Measurements from ENCODE around the gene IGFBP5.

IGFBP5 gene

DNA sequence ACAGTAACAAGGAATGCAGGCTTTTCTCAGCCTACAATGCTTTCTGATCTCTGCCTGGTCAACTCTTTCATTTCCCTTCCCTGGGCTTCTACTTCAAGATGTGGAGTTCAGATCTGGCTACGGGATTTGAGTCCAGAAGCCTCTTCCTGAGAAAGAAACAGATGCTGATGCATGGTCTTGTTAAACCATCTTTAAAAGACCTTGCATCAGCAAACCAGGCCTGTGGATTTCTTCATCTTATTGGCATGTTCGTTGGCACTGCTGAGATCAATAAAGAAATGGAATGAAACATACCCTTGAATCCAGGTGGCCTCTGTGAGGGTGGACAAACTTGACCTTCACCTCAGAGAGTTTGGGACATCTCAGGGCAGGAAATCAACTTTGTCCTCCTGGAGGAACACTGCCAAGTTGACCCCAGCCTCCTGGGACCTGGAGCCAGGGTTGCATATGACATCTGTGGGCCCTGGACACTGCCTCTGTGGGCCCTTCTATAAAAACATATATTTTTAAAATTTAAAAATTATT is 40.8 kb downstream of the IGFBP5 start:
- H3K27ac ChIP-seq = peak overlapping the region; percentile 96
- no peak overlapping the region for H3K9ac ChIP-seq (ENCODE audit: insufficient read length)

DNA sequence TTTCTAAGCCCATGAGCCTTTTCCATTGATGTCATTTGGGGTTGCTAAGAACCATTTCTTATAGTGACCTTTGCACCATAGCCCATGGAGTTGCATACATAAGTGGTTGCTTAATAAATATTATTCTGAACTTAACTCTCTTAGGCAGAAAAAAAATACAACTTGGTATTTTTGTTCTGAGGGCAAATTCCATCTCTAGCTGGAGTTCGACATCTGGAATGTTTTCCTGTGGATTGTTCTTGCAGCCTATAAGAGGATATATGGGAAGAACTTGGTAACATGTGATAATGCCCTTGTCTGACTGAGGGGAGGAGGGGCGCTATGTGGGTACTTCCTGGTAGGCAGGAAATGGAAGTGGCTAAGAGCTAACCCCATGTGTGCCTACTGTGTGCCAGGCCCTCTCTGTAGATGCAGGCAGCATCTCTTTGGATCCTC is 41.4 kb downstream of the IGFBP5 start:
- Histone ChIP-seq H3K27ac (peak overlapping the region; percentile 96), H3K4me3 (peak overlapping the region; percentile 56), H3K36me3 (ENCODE audit: insufficient read depth, low read length) (peaks cover 4% of the 10 kb centered on the region; the same call in 1 of the 2 replicates), H3K9me3 (ENCODE audit: low read depth, low read length) (no peaks in the 10 kb centered on the region), H3K9ac (ENCODE audit: insufficient read length) (no peak overlapping the region)
- TF ChIP-seq EZH2 (IDR thresholded peaks at IDR 0.05) (no peak), FOXP2 (optimal IDR thresholded peaks at IDR 0.05; ENCODE audit: control extremely low read depth, extremely low read length, insufficient read depth) (no peak), POLR2AphosphoS5 (IDR thresholded peaks at IDR 0.05; ENCODE audit: borderline replicate concordance, low read depth, low read length) (no peak; the same call in 1 of the 2 replicates)
- peak; percentile 73 for DNase-seq (ENCODE audit: low read depth, low spot score)

More for the DNA sequence above, 40.8 kb downstream of the IGFBP5 start:
- DNase-seq (ENCODE audit: low read depth, low spot score) = no peak
- TF ChIP-seq EZH2 (IDR thresholded peaks at IDR 0.05) = no peak
- no peak for TF ChIP-seq FOXP2 (optimal IDR thresholded peaks at IDR 0.05; ENCODE audit: control extremely low read depth, extremely low read length, insufficient read depth)
- TF ChIP-seq POLR2AphosphoS5 (IDR thresholded peaks at IDR 0.05; ENCODE audit: borderline replicate concordance, low read depth, low read length) = no peak
- Histone ChIP-seq H3K36me3 (ENCODE audit: insufficient read depth, low read length) (peaks cover 4% of the 10 kb centered on the region; the same call in 1 of the 2 replicates), H3K9me3 (ENCODE audit: low read depth, low read length) (no peaks in the 10 kb centered on the region), H3K4me3 (peak overlapping the region; percentile 56)

DNA sequence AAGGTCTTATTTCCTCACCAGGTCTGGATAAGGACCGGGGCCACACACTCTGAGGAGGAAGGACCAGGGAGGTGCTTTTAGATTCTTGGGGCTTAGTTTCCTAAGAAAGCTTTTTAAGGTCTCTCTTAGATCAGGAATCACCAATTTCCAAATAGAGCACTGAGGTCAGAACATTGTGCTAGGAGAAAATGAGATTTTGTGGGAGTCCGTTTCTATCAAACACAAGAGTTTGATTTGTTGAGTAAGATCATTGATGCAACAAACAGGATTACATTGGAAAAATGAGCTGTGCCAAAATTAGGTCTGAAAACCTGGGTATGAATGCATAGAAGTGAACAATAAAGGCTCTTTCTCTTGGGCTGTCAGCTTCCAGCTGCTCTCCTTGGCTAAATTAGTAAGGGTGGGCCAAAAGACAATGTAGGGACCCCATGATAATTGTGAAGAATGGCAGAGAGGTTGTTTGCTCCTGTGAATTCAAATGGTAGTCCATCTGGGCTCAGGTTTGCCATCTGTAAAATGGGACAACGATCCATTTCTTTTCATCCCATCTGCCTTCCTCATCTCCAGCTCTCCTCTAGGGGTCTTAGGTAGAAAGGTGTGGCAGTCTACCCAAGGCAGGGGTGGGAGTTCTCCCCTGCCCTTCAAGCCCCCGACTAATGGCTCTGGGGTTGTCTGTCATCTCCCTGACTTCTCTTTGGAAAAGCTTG is 42.1 kb downstream of the IGFBP5 start:
- H3K27ac ChIP-seq = peak overlapping the region; percentile 96
- no peak for TF ChIP-seq EZH2 (IDR thresholded peaks at IDR 0.05)
- TF ChIP-seq FOXP2 (optimal IDR thresholded peaks at IDR 0.05; ENCODE audit: control extremely low read depth, extremely low read length, insufficient read depth) = no peak
- no peak for TF ChIP-seq POLR2AphosphoS5 (IDR thresholded peaks at IDR 0.05; ENCODE audit: borderline replicate concordance, low read depth, low read length)

DNA sequence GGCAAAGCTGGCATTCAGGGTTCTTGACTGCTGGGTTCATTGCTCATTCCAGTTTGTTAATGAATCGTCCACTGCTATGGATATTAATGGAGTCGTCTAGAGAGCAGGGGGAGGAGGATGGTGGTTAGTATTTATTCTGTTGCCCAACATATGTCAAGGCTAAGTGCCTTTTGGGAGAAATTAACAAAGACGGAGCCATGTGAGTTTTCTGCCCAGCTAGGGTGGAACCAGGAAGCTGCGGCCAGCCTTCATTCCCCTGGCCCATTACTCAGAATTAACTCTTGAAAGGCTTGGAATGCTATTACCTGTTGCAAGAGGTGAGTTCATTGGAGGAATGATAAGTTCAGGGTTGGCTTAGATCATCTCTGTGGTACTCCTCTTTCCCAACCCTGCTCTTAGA is 42.8 kb downstream of the IGFBP5 start:
- no peak for DNase-seq (ENCODE audit: low read depth, low spot score)
- Histone ChIP-seq H3K4me3 (no peak overlapping the region), H3K9me3 (ENCODE audit: low read depth, low read length) (no peaks in the 10 kb centered on the region), H3K36me3 (ENCODE audit: insufficient read depth, low read length) (no peaks in the 10 kb centered on the region; the same call in 1 of the 2 replicates), H3K9ac (ENCODE audit: insufficient read length) (no peak overlapping the region), H3K27ac (peak overlapping the region; percentile 96)
- TF ChIP-seq POLR2AphosphoS5 (IDR thresholded peaks at IDR 0.05; ENCODE audit: borderline replicate concordance, low read depth, low read length) (no peak), EZH2 (IDR thresholded peaks at IDR 0.05) (no peak), FOXP2 (optimal IDR thresholded peaks at IDR 0.05; ENCODE audit: control extremely low read depth, extremely low read length, insufficient read depth) (no peak)

More for the DNA sequence above, 42.1 kb downstream of the IGFBP5 start:
- H3K9me3 ChIP-seq (ENCODE audit: low read depth, low read length) = no peaks in the 10 kb centered on the region
- H3K9ac ChIP-seq (ENCODE audit: insufficient read length) = no peak overlapping the region
- peaks cover 4% of the 10 kb centered on the region; the same call in 1 of the 2 replicates for H3K36me3 ChIP-seq (ENCODE audit: insufficient read depth, low read length)
- peak overlapping the region; percentile 56 for H3K4me3 ChIP-seq
- DNase-seq (ENCODE audit: low read depth, low spot score) = no peak

DNA sequence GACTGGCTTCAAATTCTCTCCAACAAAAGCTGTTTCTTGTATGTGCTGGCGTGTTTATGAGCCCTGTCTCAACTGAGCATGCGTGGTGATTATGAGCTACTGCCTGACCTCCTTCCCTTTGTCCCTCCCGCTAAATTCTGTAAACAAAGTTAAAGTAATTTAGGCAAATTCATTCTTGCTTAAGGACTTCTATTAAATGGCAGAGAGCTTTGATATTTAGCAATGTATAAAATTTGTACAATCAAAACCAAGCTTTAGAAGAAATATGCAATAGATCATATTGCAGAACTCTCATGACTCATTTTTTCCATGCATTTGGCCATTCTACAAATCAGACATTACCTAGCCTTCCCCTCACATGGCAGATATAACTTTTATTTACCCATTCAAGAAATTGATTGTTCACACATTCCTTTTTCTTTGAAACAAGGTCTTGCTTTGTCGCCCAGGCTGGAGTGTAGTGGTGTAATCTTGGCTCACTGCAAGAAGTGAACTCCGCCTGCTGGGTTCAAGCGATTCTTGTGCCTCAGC is 43.9 kb downstream of the IGFBP5 start:
- H3K27ac ChIP-seq = 0 out of 2 replicates have a peak overlapping the region, but pooled peaks have one; percentile 2
- TF ChIP-seq EZH2 (IDR thresholded peaks at IDR 0.05) = no peak
- TF ChIP-seq POLR2AphosphoS5 (IDR thresholded peaks at IDR 0.05; ENCODE audit: borderline replicate concordance, low read depth, low read length) = no peak
- TF ChIP-seq FOXP2 (optimal IDR thresholded peaks at IDR 0.05; ENCODE audit: control extremely low read depth, extremely low read length, insufficient read depth) = no peak
- H3K9me3 ChIP-seq (ENCODE audit: low read depth, low read length) = no peaks in the 10 kb centered on the region
- H3K36me3 ChIP-seq (ENCODE audit: insufficient read depth, low read length) = no peaks in the 10 kb centered on the region; the same call in 1 of the 2 replicates
- H3K9ac ChIP-seq (ENCODE audit: insufficient read length) = no peak overlapping the region
- no peak for DNase-seq (ENCODE audit: low read depth, low spot score)
- no peak overlapping the region for H3K4me3 ChIP-seq

DNA sequence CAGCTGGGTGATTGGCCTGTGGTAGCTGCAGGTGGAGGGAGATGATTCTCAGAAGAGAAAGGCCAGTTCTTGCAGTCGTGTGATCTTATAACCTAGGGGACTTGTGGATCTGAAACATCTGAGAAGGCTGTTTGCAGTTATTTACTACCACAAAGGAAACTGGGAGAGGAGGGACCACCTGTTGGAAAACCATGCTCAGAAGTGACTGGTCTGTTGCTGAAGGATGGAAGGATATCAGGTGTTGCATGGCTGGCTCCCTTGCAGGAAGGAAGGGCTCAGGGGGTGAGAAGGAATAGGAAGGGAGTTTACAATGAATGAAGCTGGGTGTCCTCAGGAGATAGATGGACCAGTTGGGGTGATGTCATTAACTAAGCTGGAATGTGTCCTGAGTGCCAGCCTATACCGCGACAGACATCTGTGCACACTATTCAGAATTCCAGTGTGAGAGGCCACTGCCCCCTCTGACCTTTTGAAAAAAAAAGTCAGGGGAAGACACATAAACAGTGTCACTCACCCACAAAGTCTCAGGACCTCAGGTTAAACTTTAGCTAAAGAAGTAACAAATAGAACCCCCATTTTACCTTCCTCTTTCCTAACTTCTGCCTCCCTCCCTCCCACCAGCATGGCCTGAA is 44.6 kb downstream of the IGFBP5 start:
- DNase-seq (ENCODE audit: low read depth, low spot score) = no peak
- no peak for TF ChIP-seq EZH2 (IDR thresholded peaks at IDR 0.05)
- TF ChIP-seq FOXP2 (optimal IDR thresholded peaks at IDR 0.05; ENCODE audit: control extremely low read depth, extremely low read length, insufficient read depth) = no peak
- TF ChIP-seq POLR2AphosphoS5 (IDR thresholded peaks at IDR 0.05; ENCODE audit: borderline replicate concordance, low read depth, low read length) = no peak
- H3K27ac ChIP-seq = no peak overlapping the region

DNA sequence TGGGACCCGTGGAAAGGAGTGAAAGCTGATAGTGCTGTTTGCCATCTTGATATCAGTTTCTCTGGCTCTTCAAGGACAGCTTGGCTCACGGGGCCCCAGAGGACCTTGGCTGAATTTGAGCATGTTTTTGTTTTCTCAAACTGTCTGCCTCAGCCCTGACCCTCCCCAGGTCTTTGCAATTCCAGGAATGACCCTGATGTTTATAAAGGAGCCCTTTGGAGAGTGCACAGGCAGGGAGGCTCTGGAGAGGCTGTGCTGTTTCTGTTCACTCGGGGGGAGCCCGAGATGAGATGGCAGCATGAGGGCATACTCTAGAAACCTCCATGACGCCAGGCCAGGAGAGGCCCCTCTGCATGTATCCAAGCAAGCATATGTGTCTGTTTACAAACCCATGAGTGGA is 45.8 kb downstream of the IGFBP5 start:
- H3K4me3 ChIP-seq = no peak overlapping the region
- H3K9me3 ChIP-seq (ENCODE audit: low read depth, low read length) = no peaks in the 10 kb centered on the region
- no peak overlapping the region for H3K9ac ChIP-seq (ENCODE audit: insufficient read length)
- DNase-seq (ENCODE audit: low read depth, low spot score) = no peak
- H3K36me3 ChIP-seq (ENCODE audit: insufficient read depth, low read length) = peaks cover 6% of the 10 kb centered on the region; the same call in 1 of the 2 replicates
- TF ChIP-seq FOXP2 (optimal IDR thresholded peaks at IDR 0.05; ENCODE audit: control extremely low read depth, extremely low read length, insufficient read depth) = no peak
- no peak for TF ChIP-seq EZH2 (IDR thresholded peaks at IDR 0.05)
- no peak for TF ChIP-seq POLR2AphosphoS5 (IDR thresholded peaks at IDR 0.05; ENCODE audit: borderline replicate concordance, low read depth, low read length)
- H3K27ac ChIP-seq = no peak overlapping the region

More for the DNA sequence above, 44.6 kb downstream of the IGFBP5 start:
- Histone ChIP-seq H3K9ac (ENCODE audit: insufficient read length) (no peak overlapping the region), H3K4me3 (no peak overlapping the region), H3K9me3 (ENCODE audit: low read depth, low read length) (no peaks in the 10 kb centered on the region), H3K36me3 (ENCODE audit: insufficient read depth, low read length) (peaks cover under 1% of the 10 kb centered on the region; the same call in 1 of the 2 replicates)

DNA sequence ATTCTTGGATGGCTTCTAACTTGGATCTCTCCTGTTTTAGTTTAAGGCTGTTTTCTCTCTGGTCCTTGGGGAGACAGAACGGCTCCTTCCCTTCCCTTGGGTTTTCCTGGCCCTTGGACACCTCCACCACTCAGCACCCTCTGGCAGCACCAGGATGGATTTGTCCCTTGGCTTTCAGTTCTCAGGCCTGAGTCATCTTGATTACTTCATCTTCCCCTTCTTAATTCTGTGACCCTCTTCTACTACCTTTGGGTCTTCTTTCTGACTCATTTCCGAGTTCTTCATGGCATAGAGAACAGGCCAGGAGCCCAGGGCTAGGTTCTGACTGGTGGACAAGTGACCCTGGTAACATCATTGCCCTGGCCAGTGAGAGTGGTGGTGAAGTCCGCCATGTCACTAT is 47.2 kb downstream of the IGFBP5 start:
- H3K27ac ChIP-seq = no peak overlapping the region
- H3K9ac ChIP-seq (ENCODE audit: insufficient read length) = no peak overlapping the region
- peaks cover 6% of the 10 kb centered on the region; the same call in 1 of the 2 replicates for H3K36me3 ChIP-seq (ENCODE audit: insufficient read depth, low read length)

More for the DNA sequence above, 47.2 kb downstream of the IGFBP5 start:
- no peak for DNase-seq (ENCODE audit: low read depth, low spot score)
- Histone ChIP-seq H3K9me3 (ENCODE audit: low read depth, low read length) (no peaks in the 10 kb centered on the region), H3K4me3 (no peak overlapping the region)
- TF ChIP-seq FOXP2 (optimal IDR thresholded peaks at IDR 0.05; ENCODE audit: control extremely low read depth, extremely low read length, insufficient read depth) (no peak), POLR2AphosphoS5 (IDR thresholded peaks at IDR 0.05; ENCODE audit: borderline replicate concordance, low read depth, low read length) (no peak), EZH2 (IDR thresholded peaks at IDR 0.05) (no peak)

Measured in SK-N-MC (cell line).